C4-2B (cell line): ENCODE measurements around the gene SEMA3F.

Source experiments
- CTCF ChIP-seq: fragments of 450-650 bp; conservative IDR thresholded peaks from 2 replicates; pipeline ENCODE4 v1.5.1; 2017; ENCODE audit warnings: mild to moderate bottlenecking
- ZFX ChIP-seq: fragments of 450-650 bp; IDR thresholded peaks from 2 replicates; pipeline ENCODE4 v1.6.1; 2017

GRCh38 chr3:50134367-50134766 is 20.8 kb upstream of the SEMA3F start:
- TF ChIP-seq CTCF (no peak), ZFX (no peak)
